Measurements from ENCODE around the gene GPATCH3.

GRCh38 chr1:26913389-26913753 lies 13.1 kb upstream of the GPATCH3 start:
- TF ChIP-seq, protein P1, sequence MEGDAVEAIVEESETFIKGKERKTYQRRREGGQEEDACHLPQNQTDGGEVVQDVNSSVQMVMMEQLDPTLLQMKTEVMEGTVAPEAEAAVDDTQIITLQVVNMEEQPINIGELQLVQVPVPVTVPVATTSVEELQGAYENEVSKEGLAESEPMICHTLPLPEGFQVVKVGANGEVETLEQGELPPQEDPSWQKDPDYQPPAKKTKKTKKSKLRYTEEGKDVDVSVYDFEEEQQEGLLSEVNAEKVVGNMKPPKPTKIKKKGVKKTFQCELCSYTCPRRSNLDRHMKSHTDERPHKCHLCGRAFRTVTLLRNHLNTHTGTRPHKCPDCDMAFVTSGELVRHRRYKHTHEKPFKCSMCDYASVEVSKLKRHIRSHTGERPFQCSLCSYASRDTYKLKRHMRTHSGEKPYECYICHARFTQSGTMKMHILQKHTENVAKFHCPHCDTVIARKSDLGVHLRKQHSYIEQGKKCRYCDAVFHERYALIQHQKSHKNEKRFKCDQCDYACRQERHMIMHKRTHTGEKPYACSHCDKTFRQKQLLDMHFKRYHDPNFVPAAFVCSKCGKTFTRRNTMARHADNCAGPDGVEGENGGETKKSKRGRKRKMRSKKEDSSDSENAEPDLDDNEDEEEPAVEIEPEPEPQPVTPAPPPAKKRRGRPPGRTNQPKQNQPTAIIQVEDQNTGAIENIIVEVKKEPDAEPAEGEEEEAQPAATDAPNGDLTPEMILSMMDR (IDR thresholded peaks at IDR 0.05; ENCODE audit: poor library complexity), result no peak
- TF ChIP-seq EZH2phosphoT487 (IDR thresholded peaks at IDR 0.05; ENCODE audit: low read depth, severe bottlenecking, unreplicated experiment), result no peak
